Upper lobe of right lung (tissue), 1 donor: Measurements from ENCODE around the gene RAD52. TPM values are rescaled to one million over a fixed set of nuclear protein-coding genes. Genes with fewer than 3 reads are reported as not detected.

ENCODE experiments used
- ATAC-seq: fragments of 200-7000 bp; cut with Tn5 transposase; one replicate; pipeline ENCODE4 v1.9.1; 2020; ENCODE audit warnings: mild to moderate bottlenecking, moderate library complexity
- DNase-seq: peaks from one replicate; pipeline ENCODE4 v3.0.0-alpha.2; 2020
- H3K27ac ChIP-seq: fragments of 200-600 bp; one replicate; pipeline ENCODE4 v1.8.0; 2022
- H3K27me3 ChIP-seq: fragments of 200-600 bp; one replicate; pipeline ENCODE4 v1.8.0; 2022; ENCODE audit warnings: mild to moderate bottlenecking
- H3K36me3 ChIP-seq: fragments of 200-600 bp; one replicate; pipeline ENCODE4 v1.8.0; 2022
- H3K4me1 ChIP-seq: fragments of 200-600 bp; one replicate; pipeline ENCODE4 v1.8.0; 2022
- H3K4me3 ChIP-seq: fragments of 200-600 bp; one replicate; pipeline ENCODE4 v1.8.0; 2022; ENCODE audit warnings: mild to moderate bottlenecking
- H3K9me3 ChIP-seq: fragments of 200-600 bp; one replicate; pipeline ENCODE4 v1.8.0; 2022
- intact Hi-C: fragments of 100-400 bp; cut with DNase I; formaldehyde crosslinking; loops from one replicate; pipeline ENCODE4 v1.11.0; 2022
- total RNA-seq: library from RNA; stranded (reverse); fragmentation: NEBNext Ultra II Directional; extraction: Animal tissue kit (Norgen Biotek cat#: 25700); gene quantifications from one replicate; pipeline ENCODE4 v1.2.1, GENCODE V29; 2021
- TF ChIP-seq, protein P1 (sequence below): fragments of 200-600 bp; IDR thresholded peaks from one replicate; pipeline ENCODE4 v1.8.0; 2022; ENCODE audit warnings: antibody characterized with exemption
- donor health status: DM: no; HTN: yes; CAD: no; lungs with severe emphysema.

The RAD52 gene
- total RNA-seq, 1 donor from 2014 or later: 13.3 TPM

- Histone ChIP-seq H3K27ac (no peak overlapping the region), H3K36me3 (no peaks in the 10 kb centered on the region), H3K27me3 (no peaks in the 10 kb centered on the region), H3K9me3 (no peaks in the 10 kb centered on the region), H3K4me1 (no peaks in the 10 kb centered on the region), H3K4me3 (no peak overlapping the region)
- DNase-seq (no peak), ATAC-seq (no peak)
- TF ChIP-seq, protein P1, sequence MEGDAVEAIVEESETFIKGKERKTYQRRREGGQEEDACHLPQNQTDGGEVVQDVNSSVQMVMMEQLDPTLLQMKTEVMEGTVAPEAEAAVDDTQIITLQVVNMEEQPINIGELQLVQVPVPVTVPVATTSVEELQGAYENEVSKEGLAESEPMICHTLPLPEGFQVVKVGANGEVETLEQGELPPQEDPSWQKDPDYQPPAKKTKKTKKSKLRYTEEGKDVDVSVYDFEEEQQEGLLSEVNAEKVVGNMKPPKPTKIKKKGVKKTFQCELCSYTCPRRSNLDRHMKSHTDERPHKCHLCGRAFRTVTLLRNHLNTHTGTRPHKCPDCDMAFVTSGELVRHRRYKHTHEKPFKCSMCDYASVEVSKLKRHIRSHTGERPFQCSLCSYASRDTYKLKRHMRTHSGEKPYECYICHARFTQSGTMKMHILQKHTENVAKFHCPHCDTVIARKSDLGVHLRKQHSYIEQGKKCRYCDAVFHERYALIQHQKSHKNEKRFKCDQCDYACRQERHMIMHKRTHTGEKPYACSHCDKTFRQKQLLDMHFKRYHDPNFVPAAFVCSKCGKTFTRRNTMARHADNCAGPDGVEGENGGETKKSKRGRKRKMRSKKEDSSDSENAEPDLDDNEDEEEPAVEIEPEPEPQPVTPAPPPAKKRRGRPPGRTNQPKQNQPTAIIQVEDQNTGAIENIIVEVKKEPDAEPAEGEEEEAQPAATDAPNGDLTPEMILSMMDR: no peak
- intact Hi-C loops: no loop called here
These were observed 24.9 kb upstream of the RAD52 start for GRCh38 chr12:974271-974862.

- intact Hi-C loops: no loop called here
- TF ChIP-seq, protein P1: no peak
- ATAC-seq (no peak), DNase-seq (no peak)
- Histone ChIP-seq H3K4me3 (no peak overlapping the region), H3K9me3 (no peaks in the 10 kb centered on the region), H3K4me1 (no peaks in the 10 kb centered on the region), H3K36me3 (no peaks in the 10 kb centered on the region), H3K27me3 (no peaks in the 10 kb centered on the region), H3K27ac (no peak overlapping the region)
These were observed 22.5 kb upstream of the RAD52 start for GRCh38 chr12:971991-972390.

GRCh38 chr12:969821-970220, 20.3 kb upstream of the RAD52 start:
- Histone ChIP-seq H3K27me3 (no peaks in the 10 kb centered on the region), H3K27ac (no peak overlapping the region), H3K4me1 (no peaks in the 10 kb centered on the region), H3K36me3 (no peaks in the 10 kb centered on the region), H3K4me3 (no peak overlapping the region), H3K9me3 (no peaks in the 10 kb centered on the region)
- no peak for DNase-seq
- TF ChIP-seq, protein P1: no peak
- ATAC-seq: no peak
- intact Hi-C loops: no loop called here

DNA sequence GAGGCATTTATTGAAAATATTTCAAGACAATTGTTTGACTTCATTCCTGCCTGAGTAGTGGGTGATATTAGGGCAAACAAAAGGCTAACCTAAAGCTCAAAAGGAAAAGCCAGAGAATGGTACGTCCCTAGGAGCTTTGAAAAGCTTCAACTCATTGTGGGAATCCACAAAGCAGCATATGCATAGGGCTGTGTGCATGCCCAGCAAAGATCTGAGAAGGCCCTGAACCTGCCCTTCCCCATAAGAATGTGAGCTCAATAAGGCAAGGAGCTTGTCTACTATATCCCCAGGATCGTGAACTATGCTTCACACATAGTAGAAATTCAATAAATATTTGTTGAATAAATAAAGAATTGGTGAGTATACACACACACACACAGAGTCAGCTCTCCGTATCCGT, 19.1 kb upstream of the RAD52 start:
- no peaks in the 10 kb centered on the region for H3K36me3 ChIP-seq
- no peaks in the 10 kb centered on the region for H3K27me3 ChIP-seq
- TF ChIP-seq, protein P1: no peak
- no peak overlapping the region for H3K4me3 ChIP-seq
- H3K9me3 ChIP-seq: no peaks in the 10 kb centered on the region
- H3K27ac ChIP-seq: no peak overlapping the region
- ATAC-seq: no peak
- H3K4me1 ChIP-seq: no peaks in the 10 kb centered on the region
- intact Hi-C loops: no loop called here
- DNase-seq: no peak

- no peaks in the 10 kb centered on the region for H3K4me1 ChIP-seq
- ATAC-seq: no peak
- H3K4me3 ChIP-seq: no peak overlapping the region
- H3K27me3 ChIP-seq: no peaks in the 10 kb centered on the region
- DNase-seq: no peak
- intact Hi-C loops: no loop called here
- H3K36me3 ChIP-seq: no peaks in the 10 kb centered on the region
- H3K27ac ChIP-seq: no peak overlapping the region
- TF ChIP-seq, protein P1: no peak
- no peaks in the 10 kb centered on the region for H3K9me3 ChIP-seq
These were observed 18.1 kb upstream of the RAD52 start for GRCh38 chr12:967641-968040.

DNA sequence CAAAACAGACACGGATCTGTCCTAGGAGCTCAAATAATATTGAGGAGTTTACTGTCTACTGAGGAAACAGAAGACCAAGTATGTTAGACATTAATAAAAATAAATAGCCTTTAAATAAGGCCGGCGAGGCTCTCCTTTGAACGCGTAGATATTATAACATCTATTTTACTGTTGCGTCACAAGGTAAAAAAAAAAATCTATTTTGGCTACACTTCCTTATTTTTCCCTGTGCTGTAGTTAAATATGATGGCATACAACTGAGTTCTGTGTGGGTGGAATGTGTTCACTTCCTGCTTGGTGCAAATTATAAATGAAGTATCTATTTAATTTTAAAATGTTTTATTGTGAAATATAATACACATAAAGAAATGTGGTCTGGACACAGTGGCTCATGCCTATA, 17.2 kb upstream of the RAD52 start:
- ATAC-seq (no peak), DNase-seq (no peak)
- TF ChIP-seq, protein P1: no peak
- Histone ChIP-seq H3K4me3 (no peak overlapping the region), H3K36me3 (no peaks in the 10 kb centered on the region), H3K27me3 (no peaks in the 10 kb centered on the region), H3K4me1 (no peaks in the 10 kb centered on the region), H3K9me3 (no peaks in the 10 kb centered on the region), H3K27ac (no peak overlapping the region)
- intact Hi-C loops: no loop called here
